ENCODE data around the gene NR1D1.
A peak's percentile ranks its signal among the peaks of the same experiment; 100 is the strongest.

The NR1D1 gene

DNA sequence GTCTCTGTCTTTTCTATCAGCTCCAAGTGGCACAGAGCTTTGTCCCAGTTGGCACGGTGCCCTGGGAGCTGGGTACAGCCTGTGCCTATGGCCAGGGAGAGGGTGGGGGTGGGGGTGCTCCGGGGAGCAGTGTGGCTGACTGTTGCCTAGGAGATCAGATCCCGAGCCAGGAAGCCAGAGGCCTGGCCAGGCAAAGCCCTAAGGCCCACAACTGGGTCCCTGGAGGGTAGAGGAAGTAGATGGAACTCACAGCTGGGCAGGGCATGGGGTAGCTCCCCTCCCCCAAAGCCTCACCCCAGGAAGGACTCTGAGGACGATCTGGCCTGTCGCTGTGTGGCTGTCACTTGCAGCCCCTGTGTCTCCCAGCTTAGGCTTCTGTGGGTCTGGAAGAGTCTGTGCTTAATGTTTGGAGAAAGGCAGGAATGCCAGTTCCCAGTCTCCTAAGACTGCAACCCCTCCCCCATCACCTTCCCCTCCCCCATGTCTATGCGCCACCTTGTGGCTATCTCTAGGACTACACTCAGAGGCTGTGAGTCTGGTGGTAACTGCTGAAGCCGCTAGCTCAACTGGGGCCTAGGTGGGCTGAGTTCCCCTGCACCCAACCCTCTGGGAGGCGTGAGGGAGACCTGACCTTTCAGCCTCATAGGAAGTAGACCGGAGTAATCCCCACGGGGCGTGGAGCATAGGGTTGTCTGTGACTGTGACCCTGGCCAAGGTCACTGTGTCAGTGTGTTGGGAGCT lies 25.0 kb downstream of the NR1D1 start:
- DNase-seq (ENCODE audit: low read depth in 2 of 2): peak; percentile 53 to 65

DNA sequence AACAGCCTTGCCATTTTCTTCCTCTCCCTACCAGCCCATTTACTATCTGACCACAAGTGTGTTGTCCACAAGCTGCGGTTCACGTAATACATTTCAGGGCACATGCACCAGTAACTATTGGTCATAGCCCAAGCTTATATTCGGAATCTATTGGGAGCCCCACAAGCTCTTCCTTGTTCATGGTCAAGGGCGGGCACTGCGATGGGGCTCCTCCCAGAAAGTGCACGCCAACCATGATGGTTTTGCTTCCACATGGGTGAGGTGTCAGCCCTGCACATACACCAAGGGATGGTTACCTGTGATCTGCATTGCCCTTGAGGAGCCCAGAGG lies 25.6 kb downstream of the NR1D1 start:
- DNase-seq (ENCODE audit: low read depth in 2 of 2): no peak

GRCh38 chr17:40074175-40074512 lies 26.2 kb downstream of the NR1D1 start:
- no peak for DNase-seq (ENCODE audit: low read depth in 2 of 2)

DNA sequence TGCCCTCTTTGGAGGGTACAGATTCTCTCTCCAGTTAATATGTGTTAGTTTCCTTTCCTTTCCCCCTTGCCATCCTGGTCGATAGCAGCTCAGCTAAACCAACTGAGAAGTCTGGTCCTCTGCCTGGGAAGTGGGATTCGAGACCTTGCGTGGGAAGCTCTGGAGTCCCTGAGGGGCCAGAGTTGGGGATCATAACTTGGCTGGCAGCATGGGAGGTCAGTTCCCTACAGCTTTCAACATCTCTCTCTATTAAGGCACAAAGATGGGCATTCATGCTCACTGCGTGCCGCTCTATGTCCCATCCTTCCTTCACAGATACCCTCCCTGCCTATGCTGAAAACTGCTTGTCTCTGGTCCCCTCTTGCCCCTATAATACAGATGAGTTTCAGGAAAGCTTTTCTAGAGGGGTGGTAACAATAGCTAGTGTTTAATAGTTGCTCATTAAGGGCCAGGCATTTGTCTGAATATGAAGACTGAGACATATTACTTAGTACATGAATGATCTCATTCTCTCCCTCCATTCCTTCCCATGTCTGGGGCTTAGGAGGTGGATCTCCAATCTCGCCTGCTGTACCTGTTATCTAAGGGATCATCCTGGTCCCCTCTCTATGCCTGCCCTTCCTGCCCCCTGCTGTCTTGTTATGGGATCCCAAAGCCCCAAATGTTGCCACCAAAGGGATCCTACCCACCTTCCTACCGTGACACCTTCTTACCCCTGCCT lies 26.8 kb downstream of the NR1D1 start:
- DNase-seq (ENCODE audit: low read depth in 2 of 2): no peak

DNA sequence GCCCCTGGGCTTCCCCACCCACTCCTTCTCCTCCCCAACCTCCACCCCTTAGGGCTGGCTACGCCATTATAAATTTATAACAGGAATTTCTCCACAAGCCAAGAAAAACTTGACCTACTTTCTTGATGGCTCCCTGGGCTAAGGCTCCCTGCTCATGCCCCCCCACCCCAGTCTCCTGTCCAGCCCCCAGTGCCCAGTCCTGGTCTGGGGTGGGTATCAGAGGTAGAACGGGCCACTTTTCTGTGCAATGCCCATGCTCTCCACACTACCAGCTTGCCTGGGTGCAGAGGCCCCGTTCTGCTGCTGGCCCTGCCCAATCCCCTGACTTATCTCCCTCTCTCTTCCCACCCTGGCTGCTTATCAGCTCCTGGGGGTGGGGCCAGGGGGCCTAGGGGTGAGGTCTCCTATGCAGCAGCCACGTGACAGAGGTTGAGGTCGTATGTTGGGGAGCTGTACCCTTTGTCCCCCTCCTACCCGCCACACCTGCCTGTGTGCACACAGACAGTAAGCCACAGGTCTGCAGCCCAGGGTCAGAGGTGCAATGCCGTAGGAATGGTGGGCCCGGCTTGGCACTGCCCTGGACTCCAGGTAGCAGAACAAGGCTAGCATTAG lies 27.5 kb downstream of the NR1D1 start:
- DNase-seq (ENCODE audit: low read depth in 2 of 2): no peak

DNA sequence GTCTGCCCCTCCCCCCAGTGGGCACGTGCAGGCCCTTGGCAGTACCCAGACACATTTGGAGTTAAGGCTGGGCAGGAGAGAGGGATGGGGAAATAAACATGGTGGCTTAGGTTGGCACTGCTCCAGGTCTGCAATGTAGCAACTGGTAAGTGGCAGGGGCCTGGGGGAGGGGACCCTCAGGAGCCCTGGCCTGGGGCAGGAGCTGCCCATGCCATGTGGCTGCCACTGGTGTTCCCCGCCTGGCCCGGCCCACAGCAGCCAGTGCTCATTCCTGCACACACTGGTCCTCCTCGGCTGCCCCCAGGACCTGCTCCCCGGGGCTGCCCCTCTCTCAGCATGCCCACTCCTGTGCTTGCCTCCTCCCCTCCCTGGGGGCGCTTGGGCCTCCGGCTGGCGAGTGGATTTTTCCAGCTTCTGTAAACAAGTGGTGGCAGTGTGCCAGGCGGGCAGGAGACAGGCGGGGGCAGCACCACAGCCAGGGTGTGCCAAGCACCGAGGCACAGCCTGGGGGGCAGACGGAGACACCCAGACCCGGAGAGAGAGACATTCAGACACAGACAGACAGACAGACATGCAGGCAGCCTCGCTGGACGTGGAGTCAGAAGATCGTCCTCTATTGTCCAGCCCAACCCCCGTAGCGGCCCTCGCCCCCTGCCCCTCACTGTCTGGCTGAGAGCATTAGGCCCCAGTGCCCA lies 28.2 kb downstream of the NR1D1 start:
- DNase-seq (ENCODE audit: low read depth in 2 of 2): no peak

DNA sequence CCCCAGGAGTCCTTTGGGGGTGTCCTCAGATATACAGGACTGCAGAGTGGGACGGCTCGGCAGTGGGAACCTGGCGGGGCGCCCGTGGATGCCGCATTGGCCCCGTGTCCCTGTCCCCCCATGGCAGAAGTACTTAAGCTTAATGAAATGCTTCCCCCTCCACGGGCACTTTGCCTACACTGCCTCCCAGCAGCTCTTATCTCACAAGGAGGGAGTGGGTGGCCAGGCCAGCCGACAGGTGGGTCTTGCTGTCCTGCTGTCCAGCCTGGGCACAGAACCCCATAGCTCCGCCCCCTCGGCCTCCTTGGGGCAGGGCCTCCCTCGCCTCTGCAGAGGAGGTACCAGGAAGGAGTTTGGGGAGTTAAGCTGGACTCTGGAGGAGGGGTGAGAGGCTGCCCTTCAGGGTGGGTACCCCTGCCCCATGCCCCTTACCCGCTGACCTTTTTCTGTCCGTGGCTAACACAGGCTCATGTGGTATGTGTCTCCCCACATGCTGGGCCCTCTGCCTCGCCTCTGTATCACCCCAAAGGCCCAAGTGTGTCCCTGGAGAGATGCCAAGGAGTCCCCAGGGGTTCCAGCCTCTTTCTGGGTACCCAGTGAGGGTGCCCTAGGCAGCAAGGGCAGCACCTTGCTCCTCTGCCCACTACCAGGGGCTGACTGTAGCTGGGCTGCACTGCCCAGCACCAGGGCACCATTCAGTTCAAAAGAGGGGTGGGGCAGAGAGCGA lies 28.9 kb downstream of the NR1D1 start:
- no peak for DNase-seq (ENCODE audit: low read depth in 2 of 2)

GRCh38 chr17:40070709-40071312 lies 29.6 kb downstream of the NR1D1 start:
- no peak for DNase-seq (ENCODE audit: low read depth in 2 of 2)

- no peak for DNase-seq (ENCODE audit: low read depth in 2 of 2)
Measured at GRCh38 chr17:40069751-40070708, 30.4 kb downstream of the NR1D1 start.

DNA sequence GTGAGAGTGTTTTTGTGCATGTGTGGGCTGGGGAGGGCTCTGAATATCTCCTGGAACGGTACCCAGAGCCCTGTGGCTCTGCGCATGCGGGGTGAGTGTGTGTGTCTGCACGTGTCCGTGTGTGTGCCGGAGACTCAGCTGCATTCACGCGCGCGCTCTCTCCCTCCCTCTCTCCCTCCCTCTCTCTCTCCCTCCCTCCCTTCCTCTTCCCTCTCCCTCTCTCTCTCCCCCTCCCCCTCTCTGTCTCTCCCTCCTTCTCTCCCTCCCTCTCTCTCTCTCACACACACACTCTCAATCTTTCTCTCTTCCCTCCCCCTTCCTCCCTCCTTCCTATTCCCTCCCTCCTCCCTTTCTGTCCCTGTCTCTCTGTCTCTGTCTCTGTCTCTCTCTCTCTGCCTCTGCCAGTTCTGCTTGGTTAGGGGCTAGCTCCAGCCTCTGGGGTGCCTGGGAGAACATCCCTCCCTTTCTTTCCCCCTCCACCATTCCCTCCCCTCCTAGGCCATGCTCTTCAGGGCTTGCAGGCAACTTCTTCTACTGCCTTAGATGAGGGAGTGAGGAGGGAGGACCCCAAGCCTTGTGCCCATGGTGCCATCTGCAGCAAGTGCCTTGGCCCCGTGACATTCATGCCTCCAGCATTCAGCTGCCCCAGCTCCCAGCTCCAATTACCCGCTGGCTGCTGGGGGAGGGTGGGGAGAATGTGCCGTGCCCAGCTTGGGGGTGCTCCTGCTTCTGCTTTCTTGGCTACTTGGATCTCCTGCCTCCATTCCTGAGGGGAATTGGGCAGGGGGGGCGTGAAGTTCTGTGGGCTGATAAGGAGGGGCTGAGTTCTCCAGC lies 31.3 kb downstream of the NR1D1 start:
- DNase-seq (ENCODE audit: low read depth in 2 of 2): peak; percentile 74 to 79

GRCh38 chr17:40068584-40068916 lies 31.8 kb downstream of the NR1D1 start:
- DNase-seq (ENCODE audit: low read depth in 2 of 2): no peak

GRCh38 chr17:40068129-40068581 lies 32.2 kb downstream of the NR1D1 start:
- DNase-seq (ENCODE audit: low read depth in 2 of 2): no peak

GRCh38 chr17:40067710-40068109 lies 32.7 kb downstream of the NR1D1 start:
- no peak for DNase-seq (ENCODE audit: low read depth in 2 of 2)

DNA sequence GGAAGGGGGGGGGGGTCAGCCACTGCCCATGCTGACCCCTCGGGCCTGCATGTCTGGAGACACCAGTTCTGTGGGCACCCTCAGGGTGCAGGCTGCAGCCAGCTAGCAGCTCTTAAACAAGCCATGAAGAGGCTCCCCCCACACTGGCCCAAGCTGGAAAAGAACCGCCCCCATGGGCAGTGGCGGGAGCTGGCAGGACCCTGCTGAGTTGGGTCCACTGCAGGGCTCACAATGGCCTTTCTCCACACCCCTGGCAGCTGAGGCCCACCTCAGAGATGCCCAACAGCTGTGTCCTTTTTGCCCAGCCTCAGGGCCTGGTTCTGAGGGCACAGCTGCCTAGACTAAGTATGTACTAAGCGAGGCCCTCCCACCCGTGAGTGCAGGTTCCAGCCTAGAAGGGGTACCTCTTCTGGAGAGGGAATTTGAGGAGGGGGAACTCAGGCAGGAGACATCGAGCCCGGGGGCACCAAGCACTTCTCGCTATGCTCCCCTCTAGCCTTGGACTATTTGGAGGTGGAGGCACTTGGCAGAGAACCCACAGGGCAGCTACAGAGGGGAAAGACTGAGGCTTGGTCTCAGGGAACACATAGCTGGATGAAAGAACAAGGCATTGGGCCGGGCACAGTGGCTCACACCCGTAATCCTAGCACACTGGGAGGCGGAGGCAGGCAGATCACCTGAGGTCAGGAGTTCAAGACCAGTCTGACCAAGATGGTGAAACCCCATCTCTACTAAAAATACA lies 34.4 kb downstream of the NR1D1 start:
- DNase-seq (ENCODE audit: low read depth in 2 of 2): no peak

GRCh38 chr17:40064971-40065768 lies 35.2 kb downstream of the NR1D1 start:
- DNase-seq (ENCODE audit: low read depth in 2 of 2): no peak

GRCh38 chr17:40063901-40064531 lies 36.4 kb downstream of the NR1D1 start:
- no peak for DNase-seq (ENCODE audit: low read depth in 2 of 2)

DNA sequence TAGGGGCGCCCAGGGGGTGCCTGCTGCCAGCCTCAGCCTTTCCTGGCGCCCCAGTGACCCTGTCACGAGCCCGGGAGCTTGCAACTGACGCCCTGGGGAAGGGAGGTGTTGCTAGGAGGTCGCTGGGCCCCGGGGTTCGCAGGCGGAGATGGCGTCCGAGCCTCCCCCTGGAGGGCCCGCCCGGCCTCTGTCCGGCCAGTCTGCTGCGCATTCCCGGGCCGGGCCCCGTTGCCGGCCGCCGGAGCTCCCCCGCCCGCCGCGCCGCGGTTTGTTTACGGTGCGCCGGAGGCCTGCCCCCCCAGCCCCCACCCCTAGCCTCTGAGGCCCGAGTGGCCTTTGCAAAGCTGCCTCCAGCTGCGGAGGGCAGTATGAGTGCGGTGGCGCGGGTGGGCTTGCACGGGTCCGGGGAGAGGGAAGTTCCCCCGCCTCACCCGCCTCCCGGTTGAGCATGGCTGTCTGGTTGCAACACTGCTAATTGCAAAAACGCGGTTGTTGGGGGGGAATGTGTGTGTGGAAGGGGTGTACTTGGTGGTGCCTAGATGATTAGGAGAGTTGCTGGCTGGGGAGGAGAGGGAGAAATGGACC lies 37.1 kb downstream of the NR1D1 start:
- DNase-seq (ENCODE audit: low read depth in 2 of 2): no peak

All from stimulated activated CD4-positive, alpha-beta T cell treated with anti-CD3 and anti-CD28 coated beads, Interleukin-4, amount 100 ng/mL, for 48 hours (primary cell).